ENCODE data around the gene SLIT1.

Gene SLIT1

GRCh38 chr10:97185326-97186058 is at the start of gene SLIT1:
SLIT1 (minus strand) TSS chr10:97185959; CDS start chr10:97185674, 285 bp downstream.
- H3K36me3 ChIP-seq: no peaks in the 10 kb centered on the region
- H3K4me1 ChIP-seq (ENCODE audit: control insufficient read depth in 1 of 2, insufficient read depth in 1 of 2, low read depth in 1 of 2, low read length in 1 of 2): peaks cover 0 to 5% of the 10 kb centered on the region in 2 experiments
- TF ChIP-seq CTCF (IDR thresholded peaks at IDR 0.05): no peak
- no peak within 1 kb of the TSS for H3K27ac ChIP-seq
- H3K4me3 ChIP-seq (ENCODE audit: low read depth in 1 of 2, low read length in 1 of 2): no peak within 1 kb of the TSS
- no peaks in the 10 kb centered on the region for H3K9me3 ChIP-seq
- peaks cover 94% of the 10 kb centered on the region for H3K27me3 ChIP-seq

GRCh38 chr10:97235353-97235752 is 49.6 kb upstream of the SLIT1 start:
- H3K4me1 ChIP-seq (ENCODE audit: control insufficient read depth in 1 of 2, insufficient read depth in 1 of 2, low read depth in 1 of 2, low read length in 1 of 2): peaks cover 0 to 6% of the 10 kb centered on the region in 2 experiments
- TF ChIP-seq CTCF (IDR thresholded peaks at IDR 0.05): no peak
- H3K27ac ChIP-seq: no peak overlapping the region
- no peaks in the 10 kb centered on the region for H3K27me3 ChIP-seq
- H3K36me3 ChIP-seq: peaks cover 72% of the 10 kb centered on the region
- H3K9me3 ChIP-seq: no peaks in the 10 kb centered on the region
- H3K4me3 ChIP-seq (ENCODE audit: low read depth in 1 of 2, low read length in 1 of 2): no peak overlapping the region

GRCh38 chr10:97234400-97234799 is 48.6 kb upstream of the SLIT1 start:
- H3K9me3 ChIP-seq: no peaks in the 10 kb centered on the region
- H3K4me1 ChIP-seq (ENCODE audit: control insufficient read depth in 1 of 2, insufficient read depth in 1 of 2, low read depth in 1 of 2, low read length in 1 of 2): peaks cover 0 to 6% of the 10 kb centered on the region in 2 experiments
- TF ChIP-seq CTCF (IDR thresholded peaks at IDR 0.05): peak; percentile 28
- H3K27ac ChIP-seq: peak overlapping the region; percentile 42
- no peaks in the 10 kb centered on the region for H3K27me3 ChIP-seq
- peaks cover 75% of the 10 kb centered on the region for H3K36me3 ChIP-seq
- H3K4me3 ChIP-seq (ENCODE audit: low read depth in 1 of 2, low read length in 1 of 2): no peak overlapping the region

DNA sequence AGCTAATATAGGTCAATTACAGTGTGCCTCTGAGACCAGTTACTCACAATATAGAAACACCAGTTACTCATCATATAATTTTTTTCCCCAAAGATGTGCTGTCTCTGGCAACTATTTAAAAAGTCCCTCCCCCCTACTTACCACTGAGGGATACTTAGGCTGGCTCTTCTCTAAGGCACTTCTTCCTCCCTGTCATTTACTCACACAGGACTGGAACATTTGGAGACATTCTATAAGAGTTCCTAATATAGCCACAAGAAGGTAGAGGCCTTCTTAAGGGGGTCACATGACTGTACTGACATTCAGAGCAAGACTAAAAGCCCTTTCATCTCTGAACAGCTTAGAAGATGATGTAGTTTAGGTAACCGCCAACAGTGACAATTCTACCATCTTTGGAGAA is 44.4 kb upstream of the SLIT1 start:
- no peak overlapping the region for H3K4me3 ChIP-seq (ENCODE audit: low read depth in 1 of 2, low read length in 1 of 2)
- peaks cover 0 to 6% of the 10 kb centered on the region in 2 experiments for H3K4me1 ChIP-seq (ENCODE audit: control insufficient read depth in 1 of 2, insufficient read depth in 1 of 2, low read depth in 1 of 2, low read length in 1 of 2)
- no peaks in the 10 kb centered on the region for H3K9me3 ChIP-seq
- no peak for TF ChIP-seq CTCF (IDR thresholded peaks at IDR 0.05)
- H3K36me3 ChIP-seq: peaks cover 78% of the 10 kb centered on the region
- H3K27ac ChIP-seq: no peak overlapping the region
- H3K27me3 ChIP-seq: no peaks in the 10 kb centered on the region

GRCh38 chr10:97229322-97230015 is 43.7 kb upstream of the SLIT1 start:
- peaks cover 78% of the 10 kb centered on the region for H3K36me3 ChIP-seq
- peaks cover 7% of the 10 kb centered on the region in 2 experiments for H3K4me1 ChIP-seq (ENCODE audit: control insufficient read depth in 1 of 2, insufficient read depth in 1 of 2, low read depth in 1 of 2, low read length in 1 of 2)
- no peak overlapping the region for H3K4me3 ChIP-seq (ENCODE audit: low read depth in 1 of 2, low read length in 1 of 2)
- no peaks in the 10 kb centered on the region for H3K9me3 ChIP-seq
- H3K27me3 ChIP-seq: no peaks in the 10 kb centered on the region
- no peak overlapping the region for H3K27ac ChIP-seq
- no peak for TF ChIP-seq CTCF (IDR thresholded peaks at IDR 0.05)
